HepG2 (cell line): ENCODE results near the gene ITGAV. TPM values are rescaled to one million over a fixed set of nuclear protein-coding genes. Genes with fewer than 3 reads are reported as not detected.

ENCODE experiments used
- ATAC-seq: fragments of 200-7000 bp; cut with Tn5 transposase; 3 replicates; pipeline ENCODE4 v1.9.1; 2020; ENCODE audit warnings: mild to moderate bottlenecking, moderate library complexity
- BruUV-seq: library from RNA; stranded (reverse); fragments of 400-500 nt; replicated peaks from 2 replicates; lab custom pipeline; 2021; lab: Mats Ljungman, UMichigan
- CTCF ChIA-PET: fragments of 300-600 bp; formaldehyde crosslinking; extraction: SDS; loops from one replicate; lab custom pipeline; 2021; ENCODE audit warnings: low total read pairs, inconsistent platforms, low intra/inter-chr PET ratio; lab: Yijun Ruan, JAX
- POLR2A ChIA-PET: fragments of 350-600 bp; sonication (Branson Sonifier 250); formaldehyde crosslinking; loops from one replicate; lab custom pipeline; 2020; ENCODE audit warnings: antibody characterized with exemption, inconsistent platforms; lab: Yijun Ruan, JAX
- DNase-seq: peaks from one replicate; pipeline ENCODE4 v3.0.0-alpha.2; 2015; ENCODE audit warnings: low spot score
- FAIRE-seq: peaks from 3 replicates; lab custom pipeline; 2011; peaks lifted over from hg19 to GRCh38; lab: Jason Lieb, UNC
- H2AFZ ChIP-seq: one replicate; pipeline ENCODE4 v1.6.1; 2011; ENCODE audit warnings: low read length, inconsistent platforms
- H3K27ac ChIP-seq: fragments of 300-600 bp; 3 replicates; pipeline ENCODE4 v1.8.0; 2011; ENCODE audit warnings: mixed run types, mild to moderate bottlenecking, mixed read lengths, low read length, inconsistent platforms; ENCODE audit not compliant: insufficient read depth; ENCODE audit errors: extremely low read length
- H3K27me3 ChIP-seq, 2 experiments: fragments of 200-600 bp in 1 of 2; 2 replicates in 1 of 2; 3 replicates in 1 of 2; pipeline versions ENCODE4 v1.6.0 to v1.8.0; 2011; ENCODE audit warnings: low read length in 2 of 2, mild to moderate bottlenecking in 2 of 2, moderate library complexity in 2 of 2, inconsistent platforms in 1 of 2; ENCODE audit not compliant: insufficient read depth in 2 of 2, control insufficient read depth in 1 of 2
- H3K36me3 ChIP-seq, 2 experiments: fragments of 200-600 bp in 1 of 2; replicated peaks in 1 of 2; 2 replicates in 1 of 2; 3 replicates in 1 of 2; pipeline versions ENCODE4 v1.5.1 to v1.8.0; 2011; ENCODE audit warnings: low read length in 2 of 2, inconsistent platforms in 1 of 2; ENCODE audit not compliant: insufficient read depth in 2 of 2, control insufficient read depth in 1 of 2
- H3K4me1 ChIP-seq: 2 replicates; pipeline ENCODE4 v1.5.1; 2012; ENCODE audit warnings: low read length, inconsistent platforms; ENCODE audit not compliant: insufficient read depth
- H3K4me2 ChIP-seq: 2 replicates; pipeline ENCODE4 v1.6.0; 2011; ENCODE audit warnings: low read depth, low read length, inconsistent platforms
- H3K4me3 ChIP-seq, 3 experiments: fragments of 200-600 bp in 1 of 3; sonication (generic), shearing (Covaris generic) in 1 of 3; replicated peaks in 1 of 3; 2 replicates each; pipeline ENCODE4 v1.5.1; 2011 to 2016; ENCODE audit warnings: low read length in 3 of 3, inconsistent platforms in 2 of 3, low read depth in 2 of 3, mild to moderate bottlenecking in 2 of 3, control low read depth in 1 of 3, mixed read lengths in 1 of 3; ENCODE audit not compliant: insufficient read depth in 1 of 3
- H3K79me2 ChIP-seq: one replicate; pipeline ENCODE4 v1.6.1; 2011; ENCODE audit warnings: low read length, inconsistent platforms; ENCODE audit not compliant: insufficient read depth
- H3K9ac ChIP-seq: 2 replicates; pipeline ENCODE4 v1.6.0; 2011; ENCODE audit warnings: mild to moderate bottlenecking, low read depth, low read length, inconsistent platforms; ENCODE audit not compliant: insufficient read depth
- H3K9me3 ChIP-seq: 2 replicates; pipeline ENCODE4 v1.5.1; 2012; ENCODE audit warnings: mild to moderate bottlenecking, low read length
- H4K20me1 ChIP-seq: 2 replicates; pipeline ENCODE4 v1.6.0; 2011; ENCODE audit warnings: inconsistent platforms, mild to moderate bottlenecking, low read length, moderate library complexity; ENCODE audit not compliant: insufficient read depth
- ASH2L ChIP-seq: fragments of 300-600, 200-600 bp; sonication (generic); IDR thresholded peaks from 2 replicates; pipeline ENCODE4 v1.7.0; 2017; ENCODE audit warnings: low read depth, mild to moderate bottlenecking, moderate library complexity, mixed read lengths, low read length; ENCODE audit not compliant: insufficient read length
- CBX1 ChIP-seq: IDR thresholded peaks from one replicate; pipeline ENCODE4 v1.6.1; 2016; ENCODE audit warnings: antibody characterized with exemption, low read depth
- FOXA1 ChIP-seq, 2 experiments: fragments of 450-650 bp in 1 of 2; sonication (generic) in 1 of 2; formaldehyde crosslinking in 1 of 2; IDR thresholded peaks; 2 replicates each; pipeline versions ENCODE4 v1.4.0 to v1.6.1; 2016 to 2020; ENCODE audit warnings: missing genetic modification reagents in 1 of 2
- FOXC1 ChIP-seq: sonication (generic); formaldehyde crosslinking; IDR thresholded peaks from 2 replicates; pipeline ENCODE4 v1.8.0; 2022; ENCODE audit warnings: mild to moderate bottlenecking, missing genetic modification reagents, borderline replicate concordance
- FOXJ3 ChIP-seq: sonication (generic); formaldehyde crosslinking; IDR thresholded peaks from 2 replicates; pipeline ENCODE4 v1.4.0; 2020; ENCODE audit warnings: missing genetic modification reagents, mild to moderate bottlenecking, borderline replicate concordance
- FUBP1 ChIP-seq: sonication (generic); formaldehyde crosslinking; IDR thresholded peaks from 2 replicates; pipeline ENCODE4 v1.5.1; 2020; ENCODE audit warnings: missing genetic modification reagents, mild to moderate bottlenecking, borderline replicate concordance
- HOXA5 ChIP-seq: sonication (generic); formaldehyde crosslinking; IDR thresholded peaks from 2 replicates; pipeline ENCODE4 v1.4.0; 2020; ENCODE audit warnings: missing genetic modification reagents
- NBN ChIP-seq: fragments of 450-650 bp; conservative IDR thresholded peaks from 2 replicates; pipeline ENCODE4 v1.6.1; 2017
- PAXIP1 ChIP-seq: sonication (generic); formaldehyde crosslinking; conservative IDR thresholded peaks from 2 replicates; pipeline ENCODE4 v1.4.0; 2020; ENCODE audit warnings: mild to moderate bottlenecking, missing genetic modification reagents, moderate library complexity
- XBP1 ChIP-seq: sonication (generic); formaldehyde crosslinking; IDR thresholded peaks from 2 replicates; pipeline ENCODE4 v1.5.0; 2020; ENCODE audit warnings: missing genetic modification reagents
- ZNF264 ChIP-seq: sonication (generic); formaldehyde crosslinking; IDR thresholded peaks from 2 replicates; pipeline ENCODE4 v1.4.0; 2020; ENCODE audit warnings: missing genetic modification reagents
- ZNF335 ChIP-seq: sonication (generic); formaldehyde crosslinking; IDR thresholded peaks from 2 replicates; pipeline ENCODE4 v1.4.0; 2020; ENCODE audit warnings: missing genetic modification reagents
- ZNF589 ChIP-seq: sonication (generic); formaldehyde crosslinking; conservative IDR thresholded peaks from 2 replicates; pipeline ENCODE4 v1.8.0; 2022; ENCODE audit warnings: mild to moderate bottlenecking, moderate library complexity, missing genetic modification reagents
- ZNF747 ChIP-seq: sonication (generic); formaldehyde crosslinking; IDR thresholded peaks from 2 replicates; pipeline ENCODE4 v1.8.1; 2023; ENCODE audit warnings: missing genetic modification reagents, mild to moderate bottlenecking, borderline replicate concordance
- WGBS: methylation state at CpG from one replicate; pipeline ENCODE4 v1.1.6; 2017; ENCODE audit warnings: low lambda C conversion rate; 5-methylcytosine and 5-hydroxymethylcytosine counted together
- in situ Hi-C: cut with HindIII; loops from 2 replicates; pipeline ENCODE4 v1.10.0; 2017; ENCODE audit warnings: low pct_unique_long_range_greater_than_20kb; ENCODE audit not compliant: extremely low pct_ligation_motif_present
- intact Hi-C: fragments of 100-400 bp; cut with micrococcal nuclease; formaldehyde crosslinking; loops from one replicate; pipeline ENCODE4 v1.10.0; 2022; ENCODE audit not compliant: unreplicated experiment
- polyA plus RNA-seq, 8 experiments: library from polyadenylated mRNA; depleted of rRNA in 3 of 8; stranded (reverse) in 7 of 8; unstranded in 1 of 8; fragments of >200 nt; fragmentation: Illumina TruSeq in 4 of 8; extraction: Trizol in 4 of 8; gene quantifications; 2 replicates each; pipeline versions ENCODE4 v1.2.1 to v1.2.3, GENCODE V29; 2011 to 2016; ENCODE audit warnings: low read depth in 4 of 8, missing spikeins in 1 of 8, mixed read lengths in 1 of 8; ENCODE audit not compliant: insufficient read depth in 1 of 8
- total RNA-seq, 5 experiments: library from RNA; depleted of rRNA; stranded (reverse); fragments of >200 nt; fragmentation: Illumina TruSeq; extraction: Trizol; gene quantifications; 2 replicates each; pipeline ENCODE4 v1.2.3, GENCODE V29; 2016; ENCODE audit warnings: low read depth in 1 of 5
- TF ChIP-seq, protein P1 (sequence below): sonication (generic); formaldehyde crosslinking; IDR thresholded peaks from 2 replicates; pipeline ENCODE4 v1.4.0; 2020; ENCODE audit warnings: missing genetic modification reagents
- TF ChIP-seq, protein P2 (sequence below): IDR thresholded peaks from 2 replicates; pipeline ENCODE4 v1.6.1; 2018; ENCODE audit warnings: missing genetic modification reagents

Gene ITGAV
- total and polyA plus RNA-seq, 2 of the 13 experiments (the other 11 are each of a cell fraction or from before 2014, with no cell fraction given) = 59.1 to 60.4 TPM

DNA sequence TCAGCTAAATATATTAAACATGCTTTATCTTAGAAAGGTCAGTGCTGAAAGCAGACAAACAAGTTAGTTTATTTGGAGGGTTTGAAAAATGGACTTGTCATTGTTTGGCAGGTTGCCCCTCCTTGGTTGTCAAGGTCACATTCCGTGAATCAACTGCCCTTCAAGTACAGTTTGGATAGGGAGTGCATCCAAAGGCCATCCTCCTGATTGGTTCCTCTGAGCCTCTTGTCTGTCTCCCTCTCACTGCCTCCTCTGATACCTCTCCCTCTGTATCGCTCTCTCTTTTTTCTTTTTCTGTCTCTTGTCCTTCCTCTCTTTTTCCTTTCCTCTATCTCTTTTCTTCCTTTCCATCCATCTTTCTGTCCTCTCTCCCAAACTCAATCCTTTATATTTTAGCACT, 5.4 kb downstream of the ITGAV start:
- Histone ChIP-seq H3K27me3 (no peaks in the 10 kb centered on the region; a peak in 1 of 5 replicates), H4K20me1 (peaks cover 13% of the 10 kb centered on the region; the same call in 1 of the 2 replicates), H3K79me2 (peaks cover 83% of the 10 kb centered on the region), H2AFZ (no peak overlapping the region), H3K9me3 (no peaks in the 10 kb centered on the region), H3K4me3 (no peak overlapping the region; a peak in 1 of 6 replicates), H3K9ac (no peak overlapping the region), H3K4me2 (peak overlapping the region; percentile 32), H3K27ac (no peak overlapping the region), H3K4me1 (peaks cover 55% of the 10 kb centered on the region), H3K36me3 (peaks cover 3 to 9% of the 10 kb centered on the region in 2 experiments; a peak in 3 of 5 replicates)
- intact Hi-C loops (loop anchor here (2.0 kb wide), 1 partner anchor 90 kb away; no protein-coding TSS in a partner anchor), in situ Hi-C loops (no loop called here)
- WGBS = 23% methylated on average over 2 of the region's 2 CpGs
- ChIA-PET POLR2A (interaction anchor here (1.5 kb wide), 1 partner anchor 109 kb away, joined by 10 read pairs; the partner anchor contains the start of gene ZC3H15), CTCF (no interaction called here)
- no TSS peak for BruUV-seq
- FAIRE-seq (peak; percentile 94), ATAC-seq (peak; percentile 80), DNase-seq (peak; percentile 97)
- TF ChIP-seq, protein P1, sequence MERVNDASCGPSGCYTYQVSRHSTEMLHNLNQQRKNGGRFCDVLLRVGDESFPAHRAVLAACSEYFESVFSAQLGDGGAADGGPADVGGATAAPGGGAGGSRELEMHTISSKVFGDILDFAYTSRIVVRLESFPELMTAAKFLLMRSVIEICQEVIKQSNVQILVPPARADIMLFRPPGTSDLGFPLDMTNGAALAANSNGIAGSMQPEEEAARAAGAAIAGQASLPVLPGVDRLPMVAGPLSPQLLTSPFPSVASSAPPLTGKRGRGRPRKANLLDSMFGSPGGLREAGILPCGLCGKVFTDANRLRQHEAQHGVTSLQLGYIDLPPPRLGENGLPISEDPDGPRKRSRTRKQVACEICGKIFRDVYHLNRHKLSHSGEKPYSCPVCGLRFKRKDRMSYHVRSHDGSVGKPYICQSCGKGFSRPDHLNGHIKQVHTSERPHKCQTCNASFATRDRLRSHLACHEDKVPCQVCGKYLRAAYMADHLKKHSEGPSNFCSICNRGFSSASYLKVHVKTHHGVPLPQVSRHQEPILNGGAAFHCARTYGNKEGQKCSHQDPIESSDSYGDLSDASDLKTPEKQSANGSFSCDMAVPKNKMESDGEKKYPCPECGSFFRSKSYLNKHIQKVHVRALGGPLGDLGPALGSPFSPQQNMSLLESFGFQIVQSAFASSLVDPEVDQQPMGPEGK (CRISPR knock-in tag) = peak; percentile 54; the same call in 1 of the 2 replicates
- TF ChIP-seq FOXJ3 (CRISPR knock-in tag) (peak; percentile 75; the same call in 1 of the 2 replicates), FOXC1 (CRISPR knock-in tag) (no peak), ASH2L (peak; percentile 33), FUBP1 (CRISPR knock-in tag) (no peak), ZNF264 (CRISPR knock-in tag) (0 out of 2 replicates have a peak, but pooled peaks have one; percentile 64), FOXA1 (IDR thresholded peaks at IDR 0.05) (no peak), FOXA1 (CRISPR knock-in tag; IDR thresholded peaks at IDR 0.05) (0 out of 2 replicates have a peak, but pooled peaks have one; percentile 63), ZNF335 (CRISPR knock-in tag) (no peak), PAXIP1 (CRISPR knock-in tag) (peak; percentile 73), NBN (no peak), ZNF747 (CRISPR knock-in tag) (no peak), XBP1 (CRISPR knock-in tag) (no peak), ZNF589 (CRISPR knock-in tag) (no peak), HOXA5 (CRISPR knock-in tag) (peak; percentile 99), CBX1 (no peak)
- TF ChIP-seq, protein P2, sequence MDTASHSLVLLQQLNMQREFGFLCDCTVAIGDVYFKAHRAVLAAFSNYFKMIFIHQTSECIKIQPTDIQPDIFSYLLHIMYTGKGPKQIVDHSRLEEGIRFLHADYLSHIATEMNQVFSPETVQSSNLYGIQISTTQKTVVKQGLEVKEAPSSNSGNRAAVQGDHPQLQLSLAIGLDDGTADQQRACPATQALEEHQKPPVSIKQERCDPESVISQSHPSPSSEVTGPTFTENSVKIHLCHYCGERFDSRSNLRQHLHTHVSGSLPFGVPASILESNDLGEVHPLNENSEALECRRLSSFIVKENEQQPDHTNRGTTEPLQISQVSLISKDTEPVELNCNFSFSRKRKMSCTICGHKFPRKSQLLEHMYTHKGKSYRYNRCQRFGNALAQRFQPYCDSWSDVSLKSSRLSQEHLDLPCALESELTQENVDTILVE (CRISPR knock-in tag) = no peak
